Measurements from ENCODE around the gene FAM107B.
A peak's percentile ranks its signal among the peaks of the same experiment; 100 is the strongest.

FAM107B gene

GRCh38 chr10:14554491-14555205 lies 220.0 kb downstream of the FAM107B start:
- TF ChIP-seq TAF1 (IDR thresholded peaks at IDR 0.05; ENCODE audit: low read depth): no peak
- no peak for TF ChIP-seq YY1 (IDR thresholded peaks at IDR 0.05; ENCODE audit: low read depth)
- TF ChIP-seq MAX (IDR thresholded peaks at IDR 0.05): no peak
- no peak for TF ChIP-seq TEAD4 (IDR thresholded peaks at IDR 0.05)
- no peak for TF ChIP-seq EP300 (IDR thresholded peaks at IDR 0.05; ENCODE audit: borderline replicate concordance)
- no peak for TF ChIP-seq CREB1 (IDR thresholded peaks at IDR 0.05; ENCODE audit: low read depth)
- TF ChIP-seq NFIC (IDR thresholded peaks at IDR 0.05): no peak
- no peak for TF ChIP-seq TCF12 (IDR thresholded peaks at IDR 0.05; ENCODE audit: low read depth)

GRCh38 chr10:14554091-14554490 lies 220.6 kb downstream of the FAM107B start:
- TF ChIP-seq CEBPB (IDR thresholded peaks at IDR 0.05) (no peak), YY1 (IDR thresholded peaks at IDR 0.05; ENCODE audit: low read depth) (no peak), EP300 (IDR thresholded peaks at IDR 0.05; ENCODE audit: borderline replicate concordance) (peak; percentile 31; the same call in 1 of the 2 replicates), MAX (IDR thresholded peaks at IDR 0.05) (peak; percentile 31; the same call in 1 of the 2 replicates), FOXM1 (IDR thresholded peaks at IDR 0.05; ENCODE audit: borderline replicate concordance, low read depth) (no peak), TEAD4 (IDR thresholded peaks at IDR 0.05) (no peak), TCF12 (IDR thresholded peaks at IDR 0.05; ENCODE audit: low read depth) (no peak)

- TF ChIP-seq EGR1 (IDR thresholded peaks at IDR 0.05) (no peak), FOXM1 (IDR thresholded peaks at IDR 0.05; ENCODE audit: borderline replicate concordance, low read depth) (no peak), EP300 (IDR thresholded peaks at IDR 0.05; ENCODE audit: borderline replicate concordance) (no peak), TEAD4 (IDR thresholded peaks at IDR 0.05) (no peak), TCF12 (IDR thresholded peaks at IDR 0.05; ENCODE audit: low read depth) (no peak), YY1 (IDR thresholded peaks at IDR 0.05; ENCODE audit: low read depth) (no peak), REST (IDR thresholded peaks at IDR 0.05; ENCODE audit: low read depth) (no peak), ZBTB7A (IDR thresholded peaks at IDR 0.05; ENCODE audit: low read depth) (no peak), TAF1 (IDR thresholded peaks at IDR 0.05; ENCODE audit: low read depth) (no peak)
These were observed 221.2 kb downstream of the FAM107B start for GRCh38 chr10:14553448-14553847.

GRCh38 chr10:14552015-14552414 lies 222.7 kb downstream of the FAM107B start:
- TF ChIP-seq FOXM1 (IDR thresholded peaks at IDR 0.05; ENCODE audit: borderline replicate concordance, low read depth) (no peak), CEBPB (IDR thresholded peaks at IDR 0.05) (no peak), TAF1 (IDR thresholded peaks at IDR 0.05; ENCODE audit: low read depth) (no peak), USF1 (IDR thresholded peaks at IDR 0.05) (no peak), ZBTB7A (IDR thresholded peaks at IDR 0.05; ENCODE audit: low read depth) (no peak), YY1 (IDR thresholded peaks at IDR 0.05; ENCODE audit: low read depth) (no peak), TEAD4 (IDR thresholded peaks at IDR 0.05) (no peak), TCF12 (IDR thresholded peaks at IDR 0.05; ENCODE audit: low read depth) (no peak), RAD21 (IDR thresholded peaks at IDR 0.05; ENCODE audit: low read depth) (no peak), EGR1 (IDR thresholded peaks at IDR 0.05) (no peak), EP300 (IDR thresholded peaks at IDR 0.05; ENCODE audit: borderline replicate concordance) (no peak), REST (IDR thresholded peaks at IDR 0.05; ENCODE audit: low read depth) (no peak)

- TF ChIP-seq NFIC (IDR thresholded peaks at IDR 0.05): no peak
These were observed 224.2 kb downstream of the FAM107B start for GRCh38 chr10:14550471-14550981.

GRCh38 chr10:14549496-14549895 lies 225.2 kb downstream of the FAM107B start:
- no peak for TF ChIP-seq FOXM1 (IDR thresholded peaks at IDR 0.05; ENCODE audit: borderline replicate concordance, low read depth)
- TF ChIP-seq USF1 (IDR thresholded peaks at IDR 0.05): no peak
- TF ChIP-seq RAD21 (IDR thresholded peaks at IDR 0.05; ENCODE audit: low read depth): no peak
- TF ChIP-seq YY1 (IDR thresholded peaks at IDR 0.05; ENCODE audit: low read depth): no peak
- no peak for TF ChIP-seq NFIC (IDR thresholded peaks at IDR 0.05)
- TF ChIP-seq REST (IDR thresholded peaks at IDR 0.05; ENCODE audit: low read depth): no peak
- TF ChIP-seq EP300 (IDR thresholded peaks at IDR 0.05; ENCODE audit: borderline replicate concordance): no peak
- TF ChIP-seq ZBTB7A (IDR thresholded peaks at IDR 0.05; ENCODE audit: low read depth): no peak
- no peak for TF ChIP-seq MAX (IDR thresholded peaks at IDR 0.05)
- no peak for TF ChIP-seq TCF12 (IDR thresholded peaks at IDR 0.05; ENCODE audit: low read depth)
- no peak for TF ChIP-seq EGR1 (IDR thresholded peaks at IDR 0.05)
